Neural progenitor cell (in vitro differentiated cells): ENCODE measurements around the gene HEATR5A. TPM values are rescaled to one million over a fixed set of nuclear protein-coding genes. Genes with fewer than 3 reads are reported as not detected.
"Not testable (repeated sequence)": the region's sequence is repeated elsewhere in the genome, so short reads cannot be mapped to it uniquely, and the experiment has no call there.

ENCODE experiments used
- DNase-seq: peaks from one replicate; pipeline ENCODE4 v3.0.0-alpha.2; 2016; ENCODE audit warnings: low spot score
- H2AFZ ChIP-seq: fragments of 200-600 bp; sonication (generic); replicated peaks from 2 replicates; pipeline ENCODE4 v1.6.1; 2016; ENCODE audit warnings: antibody characterized with exemption
- H3F3A ChIP-seq: fragments of 200-600 bp; sonication (generic); 2 replicates; pipeline ENCODE4 v1.6.1; 2016; ENCODE audit warnings: antibody characterized with exemption, low read depth
- H3K27ac ChIP-seq: fragments of 200-600 bp; sonication (generic); 2 replicates; pipeline ENCODE4 v1.5.1; 2016; ENCODE audit warnings: mild to moderate bottlenecking
- H3K27me3 ChIP-seq: fragments of 200-600 bp; sonication (generic); 2 replicates; pipeline ENCODE4 v1.6.1; 2016; ENCODE audit warnings: mild to moderate bottlenecking, moderate library complexity
- H3K36me3 ChIP-seq: fragments of 200-600 bp; sonication (generic); 2 replicates; pipeline ENCODE4 v1.5.1; 2016
- H3K4me1 ChIP-seq: fragments of 200-600 bp; sonication (generic); 2 replicates; pipeline ENCODE4 v1.6.1; 2016; ENCODE audit warnings: mixed run types
- H3K4me2 ChIP-seq: fragments of 200-600 bp; sonication (generic); 2 replicates; pipeline ENCODE4 v1.6.1; 2016
- H3K4me3 ChIP-seq: fragments of 200-600 bp; sonication (generic); 2 replicates; pipeline ENCODE4 v1.5.1; 2016
- H3K79me2 ChIP-seq: fragments of 200-600 bp; sonication (generic); 2 replicates; pipeline ENCODE4 v1.6.1; 2016; ENCODE audit warnings: low read depth
- H3K9ac ChIP-seq: fragments of 200-600 bp; sonication (generic); 2 replicates; pipeline ENCODE4 v1.6.1; 2016
- H3K9me3 ChIP-seq: fragments of 200-600 bp; sonication (generic); 2 replicates; pipeline ENCODE4 v1.5.1; 2016; ENCODE audit warnings: low read depth
- H4K20me1 ChIP-seq: fragments of 200-600 bp; sonication (generic); 2 replicates; pipeline ENCODE4 v1.6.1; 2016; ENCODE audit warnings: low read depth
- H3K27ac Mint-ChIP-seq: 3 replicates; pipeline ENCODE4 v1.8.0; 2021; ENCODE audit warnings: mixed read lengths
- H3K27me3 Mint-ChIP-seq: 2 replicates; pipeline ENCODE4 v1.8.0; 2022; ENCODE audit warnings: low read depth, mild to moderate bottlenecking, inconsistent platforms, moderate library complexity, mixed read lengths; ENCODE audit not compliant: insufficient read depth
- H3K36me3 Mint-ChIP-seq: 3 replicates; pipeline ENCODE4 v1.8.0; 2021; ENCODE audit warnings: mixed read lengths
- H3K4me1 Mint-ChIP-seq: 3 replicates; pipeline ENCODE4 v1.8.0; 2021; ENCODE audit warnings: mixed read lengths
- H3K4me3 Mint-ChIP-seq: 3 replicates; pipeline ENCODE4 v1.8.0; 2021; ENCODE audit warnings: mild to moderate bottlenecking, moderate library complexity, mixed read lengths
- H3K9me3 Mint-ChIP-seq: 3 replicates; pipeline ENCODE4 v1.8.0; 2020; ENCODE audit warnings: mixed read lengths
- CTCF ChIP-seq: fragments of 200-600 bp; sonication (generic); IDR thresholded peaks from 2 replicates; pipeline ENCODE4 v1.5.1; 2017; ENCODE audit warnings: antibody characterized with exemption, mild to moderate bottlenecking
- EZH2 ChIP-seq: fragments of 200-600 bp; sonication (generic); IDR thresholded peaks from 2 replicates; pipeline ENCODE4 v1.6.1; 2017; ENCODE audit warnings: antibody characterized with exemption, mild to moderate bottlenecking, moderate library complexity
- EZH2phosphoT487 ChIP-seq: fragments of 200-600 bp; sonication (generic); IDR thresholded peaks from 2 replicates; pipeline ENCODE4 v1.6.1; 2017; ENCODE audit warnings: antibody characterized with exemption
- total RNA-seq: library from RNA; depleted of rRNA; stranded (reverse); fragments of >200 nt; gene quantifications from 2 replicates; pipeline ENCODE4 v1.2.3, GENCODE V29; 2015; ENCODE audit warnings: low replicate concordance

HEATR5A gene
- 12.9 and 34.7 TPM in 2 replicates for total RNA-seq

GRCh38 chr14:31420319-31421111 is at the start of gene HEATR5A:
TSS of gene HEATR5A (minus strand) at chr14:31420550. CDS start at chr14:31402975, 17,575 bp downstream.
- peaks cover 2% of the 10 kb centered on the region for H3K27me3 Mint-ChIP-seq
- no peaks in the 10 kb centered on the region for H3K9me3 Mint-ChIP-seq
- H3K36me3 Mint-ChIP-seq, result no peaks in the 10 kb centered on the region
- H3F3A ChIP-seq, result peaks cover 22% of the 10 kb centered on the region
- peak within 1 kb of the TSS; percentile 97 for H3K4me3 Mint-ChIP-seq
- no peaks in the 10 kb centered on the region for H3K27me3 ChIP-seq
- H3K36me3 ChIP-seq, result no peaks in the 10 kb centered on the region
- no peaks in the 10 kb centered on the region for H4K20me1 ChIP-seq
- peak within 1 kb of the TSS; percentile 60 for H3K27ac Mint-ChIP-seq
- peak within 1 kb of the TSS; percentile 90 for H3K4me3 ChIP-seq
- peak within 1 kb of the TSS; percentile 90 for H2AFZ ChIP-seq
- peak within 1 kb of the TSS; percentile 67 for H3K27ac ChIP-seq
- peaks cover 13% of the 10 kb centered on the region for H3K4me1 ChIP-seq
- peak within 1 kb of the TSS; percentile 88 for H3K4me2 ChIP-seq
- no peak for TF ChIP-seq EZH2
- TF ChIP-seq EZH2phosphoT487, result no peak
- peak; percentile 35 for TF ChIP-seq CTCF
- H3K9ac ChIP-seq, result peak within 1 kb of the TSS; percentile 53
- no peaks in the 10 kb centered on the region for H3K9me3 ChIP-seq
- H3K79me2 ChIP-seq, result peaks cover 39% of the 10 kb centered on the region
- peak; percentile 98 for DNase-seq
- H3K4me1 Mint-ChIP-seq, result peaks cover 13% of the 10 kb centered on the region

- no peaks in the 10 kb centered on the region for H3K27me3 Mint-ChIP-seq
- H3K9me3 ChIP-seq, result no peaks in the 10 kb centered on the region
- no peak overlapping the region for H3K27ac ChIP-seq
- peaks cover 3% of the 10 kb centered on the region for H3K4me1 Mint-ChIP-seq
- H3F3A ChIP-seq, result no peaks in the 10 kb centered on the region
- H3K27me3 ChIP-seq, result no peaks in the 10 kb centered on the region
- no peak overlapping the region for H3K27ac Mint-ChIP-seq
- H3K4me1 ChIP-seq, result no peaks in the 10 kb centered on the region
- no peak overlapping the region for H3K4me3 Mint-ChIP-seq
- no peaks in the 10 kb centered on the region for H3K36me3 Mint-ChIP-seq
- no peak for DNase-seq
- H4K20me1 ChIP-seq, result no peaks in the 10 kb centered on the region
- H3K4me2 ChIP-seq, result no peak overlapping the region
- H3K9me3 Mint-ChIP-seq, result no peaks in the 10 kb centered on the region
- H2AFZ ChIP-seq, result no peak overlapping the region
- TF ChIP-seq EZH2 (no peak), CTCF (no peak), EZH2phosphoT487 (no peak)
- H3K4me3 ChIP-seq, result no peak overlapping the region
- no peaks in the 10 kb centered on the region for H3K79me2 ChIP-seq
- H3K36me3 ChIP-seq, result no peaks in the 10 kb centered on the region
- H3K9ac ChIP-seq, result no peak overlapping the region
Observed at GRCh38 chr14:31466554-31466953, 46.2 kb upstream of the HEATR5A start.

GRCh38 chr14:31465111-31465510 is 44.8 kb upstream of the HEATR5A start:
- H3K4me3 Mint-ChIP-seq, result no peak overlapping the region
- TF ChIP-seq EZH2phosphoT487, result no peak

GRCh38 chr14:31462450-31462849 is 42.1 kb upstream of the HEATR5A start:
- not testable (repeated sequence) for DNase-seq, H3K27me3 ChIP-seq, H3K27me3 Mint-ChIP-seq, H3K27ac Mint-ChIP-seq, H3K79me2 ChIP-seq, H3K27ac ChIP-seq, H3K9ac ChIP-seq, H3K36me3 Mint-ChIP-seq, H3K4me3 ChIP-seq, H3K36me3 ChIP-seq, H4K20me1 ChIP-seq, H3F3A ChIP-seq, H3K4me3 Mint-ChIP-seq, H3K9me3 ChIP-seq, H3K4me2 ChIP-seq, H2AFZ ChIP-seq, H3K9me3 Mint-ChIP-seq
- peaks cover 16% of the 10 kb centered on the region for H3K4me1 Mint-ChIP-seq
- H3K4me1 ChIP-seq, result peaks cover 11% of the 10 kb centered on the region

More at GRCh38 chr14:31465111-31465510, 44.8 kb upstream of the HEATR5A start:
- Mint-ChIP-seq H3K36me3 (no peaks in the 10 kb centered on the region), H3K27me3 (no peaks in the 10 kb centered on the region), H3K9me3 (no peaks in the 10 kb centered on the region), H3K4me1 (peaks cover 4% of the 10 kb centered on the region), H3K27ac (no peak overlapping the region)
- H3F3A ChIP-seq, result no peaks in the 10 kb centered on the region
- no peaks in the 10 kb centered on the region for H3K9me3 ChIP-seq
- no peaks in the 10 kb centered on the region for H3K79me2 ChIP-seq
- no peak overlapping the region for H3K4me2 ChIP-seq
- H3K9ac ChIP-seq, result no peak overlapping the region
- no peaks in the 10 kb centered on the region for H4K20me1 ChIP-seq
- DNase-seq, result no peak
- no peaks in the 10 kb centered on the region for H3K36me3 ChIP-seq
- H2AFZ ChIP-seq, result no peak overlapping the region
- no peaks in the 10 kb centered on the region for H3K27me3 ChIP-seq
- no peak overlapping the region for H3K27ac ChIP-seq
- no peaks in the 10 kb centered on the region for H3K4me1 ChIP-seq
- H3K4me3 ChIP-seq, result no peak overlapping the region
